ENCODE measurements around the gene RFLNA.

The RFLNA gene

GRCh38 chr12:124364543-124364942, 69.7 kb downstream of the RFLNA start:
- Histone ChIP-seq H3K4me3 (no peak overlapping the region), H3K27ac (peak overlapping the region in 1 of 2 donors; percentile 8)
- DNase-seq (ENCODE audit: low spot score): no peak
- TF ChIP-seq, protein P1, sequence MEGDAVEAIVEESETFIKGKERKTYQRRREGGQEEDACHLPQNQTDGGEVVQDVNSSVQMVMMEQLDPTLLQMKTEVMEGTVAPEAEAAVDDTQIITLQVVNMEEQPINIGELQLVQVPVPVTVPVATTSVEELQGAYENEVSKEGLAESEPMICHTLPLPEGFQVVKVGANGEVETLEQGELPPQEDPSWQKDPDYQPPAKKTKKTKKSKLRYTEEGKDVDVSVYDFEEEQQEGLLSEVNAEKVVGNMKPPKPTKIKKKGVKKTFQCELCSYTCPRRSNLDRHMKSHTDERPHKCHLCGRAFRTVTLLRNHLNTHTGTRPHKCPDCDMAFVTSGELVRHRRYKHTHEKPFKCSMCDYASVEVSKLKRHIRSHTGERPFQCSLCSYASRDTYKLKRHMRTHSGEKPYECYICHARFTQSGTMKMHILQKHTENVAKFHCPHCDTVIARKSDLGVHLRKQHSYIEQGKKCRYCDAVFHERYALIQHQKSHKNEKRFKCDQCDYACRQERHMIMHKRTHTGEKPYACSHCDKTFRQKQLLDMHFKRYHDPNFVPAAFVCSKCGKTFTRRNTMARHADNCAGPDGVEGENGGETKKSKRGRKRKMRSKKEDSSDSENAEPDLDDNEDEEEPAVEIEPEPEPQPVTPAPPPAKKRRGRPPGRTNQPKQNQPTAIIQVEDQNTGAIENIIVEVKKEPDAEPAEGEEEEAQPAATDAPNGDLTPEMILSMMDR (IDR thresholded peaks at IDR 0.05): no peak

All from coronary artery (tissue), 2 donors.